Heart left ventricle (tissue), 13 donors: Measurements from ENCODE around the gene ZEB2.

Experiments used
- CTCF ChIP-seq, 12 donors: fragments of 200-600 bp; sonication (generic) in 4 of 12; IDR thresholded peaks; one replicate each; pipeline versions ENCODE4 v1.5.0 to v1.8.0; 2018 to 2022; ENCODE audit warnings: antibody characterized with exemption in 12 of 12, mild to moderate bottlenecking in 5 of 12
- POLR2A ChIP-seq, 2 donors: fragments of 450-650 bp; IDR thresholded peaks; one replicate each; pipeline ENCODE4 v1.6.1; 2017; ENCODE audit warnings: antibody characterized with exemption in 2 of 2, mild to moderate bottlenecking in 2 of 2, moderate library complexity in 2 of 2
- donor health status: ischemic (EF 13 %, LVEDD 7.1; RV severe dilation, severe dysfunction).
- donor health status: DM: no; HTN: yes; CAD: no.
- donor health status: DM: no; HTN: no; CAD: no.
- donor health status: ischemic (EF 25% LVEDD 6.9; RV normal size, moderate dysfunction).
- donor health status: ischemic (EF 25% LVEDD 5.7; RV mildly dilated, moderate dysfunction).
- donor health status: ischemic (EF 35%, LVEDD 5.7; RV mildly dilated, moderate dysfunction).
- donor health status: nonischemic (EF 11% LVEDD 7.7; RV severe dilation, severe dysfunction).
- donor health status: DM: yes; HTN: yes; CAD: no.
- donor health status: PGD.
- donor health status: ischemic (EF 29% LVEDD 5.4; RV normal size, mild dysfunction).
- donor health status: nonischemic (EF 23%, LVEDD 6.1; RV moderate dilation, normal function).

- TF ChIP-seq CTCF (IDR thresholded peaks at IDR 0.05) (no peak), POLR2A (IDR thresholded peaks at IDR 0.05) (no peak)
Measured at GRCh38 chr2:144448389-144449027, 71.4 kb downstream of the ZEB2 start.
